Measurements from ENCODE around the gene TNNT1.

DNA sequence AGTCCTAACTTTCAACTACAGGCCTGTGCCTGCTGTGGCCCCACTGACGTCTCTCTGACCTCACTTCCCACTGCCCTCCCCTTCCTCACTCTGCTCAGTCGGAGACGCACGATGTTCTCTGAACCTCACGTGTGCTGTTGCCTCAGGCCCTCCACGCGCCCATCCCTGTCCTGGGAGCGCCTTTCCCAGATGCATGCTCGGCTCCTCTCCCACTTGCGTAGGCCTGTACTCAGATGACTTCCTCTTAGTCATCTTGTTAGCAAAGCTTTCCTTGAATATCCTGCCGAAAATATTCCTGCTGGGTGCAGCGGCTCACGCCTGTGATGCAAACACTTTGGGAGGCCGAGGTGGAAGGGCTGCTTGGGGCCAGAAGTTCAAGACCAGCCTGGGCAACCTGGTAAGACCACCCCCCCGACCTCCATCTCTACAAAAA is 40.4 kb upstream of the TNNT1 start:
- TF ChIP-seq NFIC (IDR thresholded peaks at IDR 0.05): no peak
- no peak for TF ChIP-seq EP300 (IDR thresholded peaks at IDR 0.05; ENCODE audit: borderline replicate concordance)
- TF ChIP-seq, protein P1, sequence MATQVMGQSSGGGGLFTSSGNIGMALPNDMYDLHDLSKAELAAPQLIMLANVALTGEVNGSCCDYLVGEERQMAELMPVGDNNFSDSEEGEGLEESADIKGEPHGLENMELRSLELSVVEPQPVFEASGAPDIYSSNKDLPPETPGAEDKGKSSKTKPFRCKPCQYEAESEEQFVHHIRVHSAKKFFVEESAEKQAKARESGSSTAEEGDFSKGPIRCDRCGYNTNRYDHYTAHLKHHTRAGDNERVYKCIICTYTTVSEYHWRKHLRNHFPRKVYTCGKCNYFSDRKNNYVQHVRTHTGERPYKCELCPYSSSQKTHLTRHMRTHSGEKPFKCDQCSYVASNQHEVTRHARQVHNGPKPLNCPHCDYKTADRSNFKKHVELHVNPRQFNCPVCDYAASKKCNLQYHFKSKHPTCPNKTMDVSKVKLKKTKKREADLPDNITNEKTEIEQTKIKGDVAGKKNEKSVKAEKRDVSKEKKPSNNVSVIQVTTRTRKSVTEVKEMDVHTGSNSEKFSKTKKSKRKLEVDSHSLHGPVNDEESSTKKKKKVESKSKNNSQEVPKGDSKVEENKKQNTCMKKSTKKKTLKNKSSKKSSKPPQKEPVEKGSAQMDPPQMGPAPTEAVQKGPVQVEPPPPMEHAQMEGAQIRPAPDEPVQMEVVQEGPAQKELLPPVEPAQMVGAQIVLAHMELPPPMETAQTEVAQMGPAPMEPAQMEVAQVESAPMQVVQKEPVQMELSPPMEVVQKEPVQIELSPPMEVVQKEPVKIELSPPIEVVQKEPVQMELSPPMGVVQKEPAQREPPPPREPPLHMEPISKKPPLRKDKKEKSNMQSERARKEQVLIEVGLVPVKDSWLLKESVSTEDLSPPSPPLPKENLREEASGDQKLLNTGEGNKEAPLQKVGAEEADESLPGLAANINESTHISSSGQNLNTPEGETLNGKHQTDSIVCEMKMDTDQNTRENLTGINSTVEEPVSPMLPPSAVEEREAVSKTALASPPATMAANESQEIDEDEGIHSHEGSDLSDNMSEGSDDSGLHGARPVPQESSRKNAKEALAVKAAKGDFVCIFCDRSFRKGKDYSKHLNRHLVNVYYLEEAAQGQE (IDR thresholded peaks at IDR 0.05; ENCODE audit: low read depth): no peak
- no peak for TF ChIP-seq TEAD4 (IDR thresholded peaks at IDR 0.05)
- TF ChIP-seq TCF12 (IDR thresholded peaks at IDR 0.05; ENCODE audit: low read depth): no peak
- TF ChIP-seq TAF1 (IDR thresholded peaks at IDR 0.05; ENCODE audit: low read depth): no peak
- TF ChIP-seq CREB1 (IDR thresholded peaks at IDR 0.05; ENCODE audit: low read depth): no peak
